Muscle layer of duodenum (tissue), 2 donors: ENCODE data around the gene PTPRO.

Experiments
- H3K27ac ChIP-seq: one replicate; pipeline ENCODE4 v1.7.0; 2013; ENCODE audit warnings: mild to moderate bottlenecking, low read length
- H3K27me3 ChIP-seq: one replicate; pipeline ENCODE4 v1.7.0; 2013; ENCODE audit warnings: low read depth, mild to moderate bottlenecking, control low read depth, low read length
- H3K36me3 ChIP-seq, 2 donors: one replicate each; pipeline ENCODE4 v1.7.0; 2013; ENCODE audit warnings: low read length in 2 of 2, control low read depth in 1 of 2, mild to moderate bottlenecking in 1 of 2; ENCODE audit not compliant: insufficient read depth in 2 of 2, control insufficient read depth in 1 of 2
- H3K4me1 ChIP-seq, 2 donors: one replicate each; pipeline ENCODE4 v1.7.0; 2013; ENCODE audit warnings: low read length in 2 of 2, mild to moderate bottlenecking in 2 of 2, control low read depth in 1 of 2, moderate library complexity in 1 of 2; ENCODE audit not compliant: insufficient read depth in 2 of 2, control insufficient read depth in 1 of 2
- H3K4me3 ChIP-seq, 2 donors: one replicate each; pipeline ENCODE4 v1.7.0; 2013; ENCODE audit warnings: low read length in 2 of 2, low read depth in 1 of 2, mild to moderate bottlenecking in 1 of 2
- H3K9me3 ChIP-seq, 2 donors: one replicate each; pipeline ENCODE4 v1.7.0; 2013; ENCODE audit warnings: low read length in 2 of 2, control low read depth in 1 of 2, mild to moderate bottlenecking in 1 of 2; ENCODE audit not compliant: control insufficient read depth in 1 of 2
- donor health status: healthy.

PTPRO gene

DNA sequence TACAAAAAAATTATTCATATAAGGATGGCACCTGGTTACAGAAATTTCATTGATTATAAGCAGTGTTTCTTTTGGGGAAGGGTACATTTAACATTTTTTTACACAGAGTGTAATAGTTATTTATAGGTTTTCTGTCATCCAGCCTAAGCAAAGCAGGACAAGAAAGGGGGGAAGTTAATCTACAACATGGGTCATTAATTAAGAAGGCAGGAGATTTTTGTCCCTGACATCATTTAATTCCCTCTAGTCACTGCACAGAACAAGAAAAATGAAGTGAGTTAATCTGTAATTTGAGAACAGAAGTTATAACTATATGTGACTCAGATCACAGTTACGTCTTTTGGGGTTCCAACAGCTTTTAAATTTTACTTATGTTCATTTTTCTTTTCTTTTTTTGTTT, 173.4 kb downstream of the PTPRO start:
- no peaks in the 10 kb centered on the region for H3K9me3 ChIP-seq
- no peak overlapping the region for H3K27ac ChIP-seq
- no peaks in the 10 kb centered on the region for H3K4me1 ChIP-seq
- H3K4me3 ChIP-seq, result no peak overlapping the region
- H3K36me3 ChIP-seq, result no peaks in the 10 kb centered on the region
- no peaks in the 10 kb centered on the region for H3K27me3 ChIP-seq

DNA sequence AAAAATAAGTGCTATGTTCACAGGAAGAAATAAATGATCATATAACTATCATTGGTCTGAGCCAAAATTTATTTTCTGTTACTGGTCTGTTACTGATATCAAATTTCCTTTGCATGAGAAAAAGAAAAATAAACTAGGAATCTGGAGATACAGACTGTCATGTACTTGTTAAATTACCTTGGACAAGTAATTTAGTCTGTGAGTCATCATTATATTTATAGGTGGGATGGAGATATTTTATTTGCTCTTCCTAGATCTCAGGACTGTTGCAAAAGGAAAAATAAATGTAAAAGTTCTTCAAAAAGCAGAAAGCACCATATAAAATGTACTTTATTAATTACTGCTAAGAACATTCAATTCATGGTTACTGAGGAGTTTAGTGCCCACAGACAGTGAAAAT, 174.4 kb downstream of the PTPRO start:
- H3K36me3 ChIP-seq, result no peaks in the 10 kb centered on the region
- H3K4me3 ChIP-seq, result no peak overlapping the region
- no peaks in the 10 kb centered on the region for H3K9me3 ChIP-seq
- H3K27me3 ChIP-seq, result no peaks in the 10 kb centered on the region
- H3K27ac ChIP-seq, result no peak overlapping the region
- H3K4me1 ChIP-seq, result no peaks in the 10 kb centered on the region

DNA sequence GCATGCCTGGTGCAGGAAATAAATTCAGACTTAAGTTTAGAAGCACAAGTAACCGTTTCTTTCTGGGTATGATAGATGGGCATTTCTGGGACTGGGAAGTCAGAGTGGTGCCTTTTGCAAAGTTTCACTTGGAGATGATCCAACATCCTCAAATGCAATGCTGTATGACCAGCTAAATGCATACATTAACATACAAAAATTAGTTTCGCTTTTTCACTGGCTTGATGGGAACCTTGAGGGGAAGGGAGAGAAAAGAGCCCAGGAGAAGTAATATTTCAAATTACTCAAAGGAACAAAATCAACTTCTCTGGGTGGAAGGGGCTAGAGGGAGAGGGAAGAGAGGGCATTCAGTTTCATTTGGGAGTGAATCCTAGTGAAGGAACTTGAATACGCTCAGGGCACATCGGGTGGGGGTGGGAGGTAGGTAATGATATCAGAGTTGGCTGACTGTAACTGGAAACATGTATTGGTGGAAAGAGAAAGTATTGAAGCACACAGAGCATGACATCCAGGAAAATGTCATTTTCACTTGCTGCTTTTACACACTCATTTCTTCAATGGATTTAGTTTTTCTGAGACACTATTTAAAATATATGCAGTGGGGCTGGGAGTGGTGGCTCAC, 175.5 kb downstream of the PTPRO start:
- Histone ChIP-seq H3K4me3 (no peak overlapping the region), H3K9me3 (no peaks in the 10 kb centered on the region), H3K27ac (no peak overlapping the region), H3K27me3 (no peaks in the 10 kb centered on the region), H3K36me3 (no peaks in the 10 kb centered on the region), H3K4me1 (no peaks in the 10 kb centered on the region)

DNA sequence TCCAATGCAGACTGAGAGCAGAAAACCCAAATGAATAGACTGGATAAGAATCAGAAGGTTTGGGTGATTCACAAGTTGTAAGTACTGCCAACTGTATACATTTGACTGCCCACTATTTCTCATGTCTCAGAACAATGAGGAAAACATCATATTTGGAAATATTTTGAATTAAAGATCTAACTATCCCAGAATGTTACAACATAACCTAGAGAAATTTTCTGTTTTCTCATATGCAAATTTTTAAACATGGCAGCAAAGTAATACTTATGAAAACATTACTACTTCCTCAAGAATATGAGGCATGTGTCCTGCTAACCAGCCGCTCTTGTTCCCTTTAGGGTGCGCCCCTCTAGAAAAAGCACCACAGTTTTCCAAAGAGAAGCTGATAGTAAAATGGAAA, 179.9 kb downstream of the PTPRO start:
- Histone ChIP-seq H3K36me3 (no peaks in the 10 kb centered on the region), H3K9me3 (no peaks in the 10 kb centered on the region), H3K27me3 (no peaks in the 10 kb centered on the region), H3K27ac (no peak overlapping the region), H3K4me3 (no peak overlapping the region), H3K4me1 (no peaks in the 10 kb centered on the region)

DNA sequence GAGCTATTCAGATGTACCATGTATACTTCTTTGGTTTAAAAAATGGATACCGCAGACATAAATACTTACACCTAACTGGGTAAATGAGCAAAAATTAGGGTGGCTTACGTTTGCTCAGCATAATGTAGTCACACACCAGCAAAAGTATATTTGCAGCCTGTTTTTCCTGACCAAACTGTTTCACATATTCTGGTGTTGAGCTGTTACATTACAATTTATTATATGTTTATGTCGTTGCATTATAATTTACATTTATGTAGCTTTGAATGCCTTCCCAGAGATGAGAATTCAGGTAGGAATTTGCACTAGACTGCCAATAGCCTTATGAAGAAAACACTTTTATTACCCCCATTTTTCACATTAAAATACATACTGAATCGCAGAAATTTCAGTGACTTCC, 183.3 kb downstream of the PTPRO start:
- Histone ChIP-seq H3K4me1 (no peaks in the 10 kb centered on the region), H3K9me3 (no peaks in the 10 kb centered on the region), H3K27ac (no peak overlapping the region), H3K36me3 (no peaks in the 10 kb centered on the region), H3K4me3 (no peak overlapping the region), H3K27me3 (no peaks in the 10 kb centered on the region)

DNA sequence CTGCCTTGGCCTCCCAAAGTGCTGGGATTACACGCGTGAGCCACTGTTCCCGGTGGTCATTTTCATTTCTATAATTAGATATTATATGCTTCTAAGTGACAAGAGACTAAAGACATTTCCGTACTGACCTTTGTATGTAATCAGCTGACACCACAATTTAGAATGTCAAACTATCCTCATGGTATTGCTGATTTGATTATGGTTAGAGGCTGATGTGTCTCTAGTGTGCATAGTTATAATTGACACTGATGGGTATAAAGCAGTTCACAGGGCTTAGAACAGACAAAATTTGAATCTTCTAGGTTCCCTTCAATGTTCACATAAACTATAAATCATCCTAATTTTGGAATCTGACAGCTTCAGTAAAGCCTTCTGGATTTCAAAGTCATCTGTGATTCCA, 192.7 kb downstream of the PTPRO start:
- H3K36me3 ChIP-seq, result no peaks in the 10 kb centered on the region
- no peak overlapping the region for H3K27ac ChIP-seq
- H3K27me3 ChIP-seq, result no peaks in the 10 kb centered on the region
- no peaks in the 10 kb centered on the region for H3K9me3 ChIP-seq
- H3K4me1 ChIP-seq, result no peaks in the 10 kb centered on the region
- no peak overlapping the region for H3K4me3 ChIP-seq

DNA sequence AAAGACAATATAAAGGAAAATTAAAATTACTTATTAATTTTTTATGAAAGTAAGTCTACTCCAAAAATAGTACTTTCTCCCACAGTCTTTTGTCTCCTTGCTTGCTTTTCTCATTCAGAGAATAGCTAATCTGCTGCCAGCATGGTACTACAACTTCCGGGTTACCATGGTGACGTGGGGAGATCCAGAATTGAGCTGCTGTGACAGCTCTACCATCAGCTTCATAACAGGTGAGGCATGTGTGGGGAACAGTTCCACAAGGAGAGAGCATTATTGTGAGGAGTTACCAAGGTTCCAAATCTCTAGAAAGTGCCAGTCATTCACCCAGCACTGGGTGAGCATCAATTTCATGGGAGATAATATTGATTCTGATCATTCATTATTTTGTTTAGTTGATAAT, 197.8 kb downstream of the PTPRO start:
- Histone ChIP-seq H3K27ac (no peak overlapping the region), H3K36me3 (no peaks in the 10 kb centered on the region), H3K27me3 (no peaks in the 10 kb centered on the region), H3K9me3 (no peaks in the 10 kb centered on the region), H3K4me3 (no peak overlapping the region), H3K4me1 (no peaks in the 10 kb centered on the region)

DNA sequence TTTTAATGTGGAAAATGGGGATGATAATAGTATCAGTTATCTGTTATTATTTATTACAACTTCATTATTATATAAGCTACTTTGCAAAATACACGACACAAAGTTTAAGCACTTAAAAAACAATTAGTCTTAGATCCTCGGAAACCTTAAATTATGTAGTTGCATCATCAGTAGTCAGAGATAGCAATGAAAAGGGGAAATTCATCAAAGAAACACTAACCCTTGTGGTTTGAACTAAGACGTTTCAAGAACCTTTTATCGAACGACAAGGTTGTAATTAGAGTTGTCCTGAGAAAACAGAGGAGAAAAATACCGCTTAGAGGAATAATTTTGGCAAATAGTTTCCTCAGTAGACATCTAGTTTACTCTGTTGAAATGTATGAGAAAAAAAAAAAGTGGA, 198.5 kb downstream of the PTPRO start:
- H3K4me1 ChIP-seq, result no peaks in the 10 kb centered on the region
- H3K27ac ChIP-seq, result no peak overlapping the region
- no peaks in the 10 kb centered on the region for H3K36me3 ChIP-seq
- no peaks in the 10 kb centered on the region for H3K27me3 ChIP-seq
- H3K4me3 ChIP-seq, result no peak overlapping the region
- no peaks in the 10 kb centered on the region for H3K9me3 ChIP-seq

DNA sequence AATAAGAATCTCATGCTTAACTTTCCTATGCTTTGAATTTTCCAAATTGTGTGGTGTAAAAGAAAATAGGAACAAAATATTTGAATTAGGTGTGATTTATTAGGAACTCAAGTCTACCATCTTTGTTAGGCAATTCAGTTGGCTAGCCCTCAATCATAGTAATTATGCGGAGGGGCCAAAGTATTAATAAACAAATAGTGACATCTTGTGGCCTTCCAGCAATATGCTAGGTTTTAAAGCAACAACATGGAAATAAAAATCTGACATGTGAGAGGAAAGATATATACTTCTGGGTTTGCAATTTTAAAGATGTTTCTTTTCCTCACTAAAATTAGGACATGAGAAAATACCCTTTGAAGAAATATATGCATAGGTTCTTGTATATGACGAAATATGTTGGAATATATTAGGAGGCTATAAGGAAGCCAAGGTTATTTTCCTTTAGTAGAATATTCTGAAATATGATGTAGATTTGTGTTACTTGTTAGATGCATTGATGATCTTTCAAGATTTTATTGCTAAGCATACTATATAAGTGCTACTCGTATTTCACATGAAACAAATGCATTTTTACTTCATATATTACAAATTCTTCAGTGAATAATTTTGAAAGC, 200.4 kb downstream of the PTPRO start:
- Histone ChIP-seq H3K27me3 (no peaks in the 10 kb centered on the region), H3K27ac (no peak overlapping the region), H3K9me3 (no peaks in the 10 kb centered on the region), H3K4me3 (no peak overlapping the region), H3K36me3 (no peaks in the 10 kb centered on the region), H3K4me1 (no peaks in the 10 kb centered on the region)

DNA sequence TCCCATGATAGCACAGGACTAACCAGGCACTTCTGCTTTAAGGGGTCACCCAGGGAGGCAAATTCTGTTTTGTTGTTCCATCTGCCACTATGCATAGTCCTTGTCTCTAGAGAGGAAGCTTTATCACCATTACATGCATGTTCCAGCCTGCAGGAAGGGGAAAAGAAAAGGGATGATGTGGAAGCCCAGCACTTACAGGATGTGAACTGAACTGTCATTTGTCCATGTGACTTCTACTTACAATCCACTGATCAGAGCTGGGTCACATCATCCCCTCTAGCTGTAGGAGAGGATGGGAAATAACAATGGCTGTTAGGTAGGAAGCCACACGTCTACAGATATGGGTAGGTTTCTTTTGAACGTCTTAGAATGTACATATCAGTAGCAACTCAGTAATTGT, 203.1 kb downstream of the PTPRO start:
- Histone ChIP-seq H3K27ac (no peak overlapping the region), H3K4me1 (no peaks in the 10 kb centered on the region), H3K36me3 (no peaks in the 10 kb centered on the region), H3K9me3 (peaks cover 0 to 6% of the 10 kb centered on the region in 2 donors), H3K4me3 (no peak overlapping the region), H3K27me3 (no peaks in the 10 kb centered on the region)

DNA sequence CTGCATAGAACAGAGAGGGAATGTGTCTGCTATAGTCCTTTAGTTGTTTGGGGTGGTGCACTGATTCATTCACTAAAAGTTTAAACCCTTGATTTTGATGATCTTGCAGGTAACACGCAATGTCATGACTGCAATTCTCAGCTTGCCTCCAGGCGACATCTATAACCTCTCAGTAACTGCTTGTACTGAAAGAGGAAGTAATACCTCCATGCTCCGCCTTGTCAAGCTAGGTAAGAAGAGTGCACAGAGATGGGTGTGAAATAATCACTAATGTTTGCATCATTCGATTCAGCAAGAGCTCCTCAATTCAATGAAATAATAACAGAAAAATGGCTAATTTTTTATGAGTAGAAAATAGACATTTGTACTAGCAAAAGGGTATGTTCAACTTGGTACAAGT, 203.7 kb downstream of the PTPRO start:
- Histone ChIP-seq H3K4me3 (no peak overlapping the region), H3K9me3 (peaks cover 0 to 6% of the 10 kb centered on the region in 2 donors)

More for the DNA sequence above, 203.7 kb downstream of the PTPRO start:
- no peak overlapping the region for H3K27ac ChIP-seq
- no peaks in the 10 kb centered on the region for H3K36me3 ChIP-seq
- no peaks in the 10 kb centered on the region for H3K4me1 ChIP-seq
- no peaks in the 10 kb centered on the region for H3K27me3 ChIP-seq
